ENCODE measurements around the gene CHMP1A. TPM values are rescaled to one million over a fixed set of nuclear protein-coding genes. Genes with fewer than 3 reads are reported as not detected.

Gene CHMP1A
- total and polyA plus RNA-seq, 2 of the 8 experiments (the other 6 are each of a cell fraction or from before 2014, with no cell fraction given), result 64.4 to 75.8 TPM

- Histone ChIP-seq H3K27ac (ENCODE audit: low read depth, low read length) (no peak overlapping the region), H3K79me2 (ENCODE audit: control insufficient read depth in 1 of 2, insufficient read depth in 2 of 2, low read length in 2 of 2) (no peaks in the 10 kb centered on the region), H2BK15ac (ENCODE audit: low read length) (no peak overlapping the region), H3K79me1 (ENCODE audit: low read depth, low read length) (no peaks in the 10 kb centered on the region), H3K9ac (replicated peaks in 1 of 4; ENCODE audit: extremely low read depth in 1 of 4, low read depth in 3 of 4, low read length in 3 of 4) (no peak overlapping the region), H3K4me2 (ENCODE audit: insufficient read depth in 1 of 2, low read depth in 2 of 2, low read length in 2 of 2) (no peak overlapping the region), H4K8ac (ENCODE audit: extremely low read depth, insufficient read depth, low read length) (no peak overlapping the region), H2BK5ac (ENCODE audit: low read depth, low read length) (no peak overlapping the region; the same call in 1 of the 2 replicates), H3K14ac (ENCODE audit: insufficient read length) (no peak overlapping the region), H2BK120ac (replicated peaks; ENCODE audit: low read depth, low read length) (no peak overlapping the region), H4K20me1 (replicated peaks in 1 of 2; ENCODE audit: control insufficient read depth in 1 of 2, insufficient read depth in 2 of 2, low read length in 2 of 2) (no peaks in the 10 kb centered on the region), H2BK20ac (ENCODE audit: low read length) (no peak overlapping the region), H3K4me3 (ENCODE audit: extremely low read depth in 1 of 4, insufficient read depth in 2 of 4, low read depth in 3 of 4, low read length in 4 of 4) (no peak overlapping the region), H3K18ac (ENCODE audit: extremely low read depth, low read length) (no peak overlapping the region), H4K5ac (ENCODE audit: insufficient read length, low read depth, low read length) (no peak overlapping the region), H3K9me3 (ENCODE audit: insufficient read depth in 2 of 2, low read depth in 1 of 2, low read length in 1 of 2) (no peaks in the 10 kb centered on the region), H2BK12ac (ENCODE audit: low read depth, low read length) (no peak overlapping the region), H3K4ac (replicated peaks; ENCODE audit: insufficient read length, low read depth, low read length) (no peak overlapping the region), H2AFZ (ENCODE audit: low read length) (no peak overlapping the region), H4K91ac (replicated peaks; ENCODE audit: insufficient read length, low read length) (no peak overlapping the region), H3K56ac (replicated peaks; ENCODE audit: insufficient read length, low read depth, low read length) (no peak overlapping the region), H3K36me3 (ENCODE audit: control insufficient read depth in 2 of 4, insufficient read depth in 4 of 4, low read length in 3 of 4) (no peaks in the 10 kb centered on the region), H2AK5ac (ENCODE audit: low read depth, low read length) (no peak overlapping the region), H3K23me2 (ENCODE audit: low read depth, low read length) (peaks cover 1% of the 10 kb centered on the region; the same call in 1 of the 2 replicates), H3K4me1 (replicated peaks in 1 of 4; ENCODE audit: control insufficient read depth in 3 of 4, insufficient read depth in 4 of 4, low read length in 3 of 4) (peaks cover 0 to 5% (median 0%) of the 10 kb centered on the region in 4 experiments; a peak in 1 of 7 replicates), H3K27me3 (replicated peaks in 1 of 4; ENCODE audit: control insufficient read depth in 3 of 4, extremely low read depth in 1 of 4, insufficient read depth in 3 of 4, low read length in 3 of 4) (no peaks in the 10 kb centered on the region; a peak in 3 of 7 replicates), H3K23ac (ENCODE audit: insufficient read length) (no peak overlapping the region)
- POLR2A ChIA-PET (ENCODE audit: partially characterized antibody), result interaction anchor here (0.6 kb wide), 1 partner anchor 28 kb away, joined by 3 read pairs; no protein-coding TSS in a partner anchor
- no peak for TF ChIP-seq KDM1A (IDR thresholded peaks at IDR 0.05; ENCODE audit: borderline replicate concordance, low read length)
- TF ChIP-seq, protein P1, sequence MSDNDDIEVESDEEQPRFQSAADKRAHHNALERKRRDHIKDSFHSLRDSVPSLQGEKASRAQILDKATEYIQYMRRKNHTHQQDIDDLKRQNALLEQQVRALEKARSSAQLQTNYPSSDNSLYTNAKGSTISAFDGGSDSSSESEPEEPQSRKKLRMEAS (IDR thresholded peaks at IDR 0.05), result no peak
- TF ChIP-seq NANOG (IDR thresholded peaks at IDR 0.05; ENCODE audit: insufficient read depth, low read depth, low read length, poor library complexity, severe bottlenecking), result no peak
- TF ChIP-seq CTBP2 (IDR thresholded peaks at IDR 0.05; ENCODE audit: borderline replicate concordance, insufficient read depth, insufficient read length, low read length), result no peak
- no peak for TF ChIP-seq SIRT6 (IDR thresholded peaks at IDR 0.05; ENCODE audit: low read length)
- TF ChIP-seq SIX5 (IDR thresholded peaks at IDR 0.05; ENCODE audit: low read depth, low read length), result no peak
- TF ChIP-seq RBBP5 (IDR thresholded peaks at IDR 0.05; ENCODE audit: borderline replicate concordance, low read depth, low read length), result no peak
- TF ChIP-seq ZNF274 (IDR thresholded peaks at IDR 0.05; ENCODE audit: borderline replicate concordance, extremely low read depth, low read length), result no peak
- TF ChIP-seq RAD21 (IDR thresholded peaks at IDR 0.05 in 1 of 2, conservative IDR thresholded peaks at IDR 0.05 in 1 of 2; ENCODE audit: low read depth in 2 of 2, low read length in 2 of 2), result no peak
- TF ChIP-seq SAP30 (IDR thresholded peaks at IDR 0.05; ENCODE audit: insufficient read depth, insufficient replicate concordance, low read length), result no peak
- no peak for TF ChIP-seq ASH2L (IDR thresholded peaks at IDR 0.05; ENCODE audit: low read length)
- TF ChIP-seq HDAC2 (IDR thresholded peaks at IDR 0.05; ENCODE audit: borderline replicate concordance in 1 of 2, low read depth in 2 of 2, low read length in 2 of 2), result no peak
- 87% methylated on average over 11 of the region's 12 CpGs; no CpG with 5 or more reads in 1 of the 2 experiments for WGBS, 2 experiments (ENCODE audit: extremely low coverage in 1 of 2, insufficient coverage in 1 of 2, insufficient read length in 1 of 2, insufficient replicate concordance in 2 of 2, low coverage in 1 of 2, low lambda C conversion rate in 2 of 2, missing lambda C conversion rate in 1 of 2)
- FAIRE-seq (no peak), DNase-seq (ENCODE audit: low read depth in 1 of 2, low spot score in 2 of 2) (no peak)
- CTCF ChIA-PET (ENCODE audit: partially characterized antibody), result interaction anchor here (0.9 to 2.4 kb wide), 5 partner anchors 10 to 34 kb away, joined by 3 to 10 read pairs (median 3); no protein-coding TSS in a partner anchor
Measured at GRCh38 chr16:89636663-89637062, 20.8 kb downstream of the CHMP1A start.

All from H1 (cell line).